GM19240 (cell line): ENCODE data around the gene RPS16.

Experiments used
- DNase-seq: peaks from one replicate; pipeline ENCODE4 v3.0.0; 2011; ENCODE audit warnings: low spot score; ENCODE audit not compliant: insufficient read length

Gene RPS16

DNA sequence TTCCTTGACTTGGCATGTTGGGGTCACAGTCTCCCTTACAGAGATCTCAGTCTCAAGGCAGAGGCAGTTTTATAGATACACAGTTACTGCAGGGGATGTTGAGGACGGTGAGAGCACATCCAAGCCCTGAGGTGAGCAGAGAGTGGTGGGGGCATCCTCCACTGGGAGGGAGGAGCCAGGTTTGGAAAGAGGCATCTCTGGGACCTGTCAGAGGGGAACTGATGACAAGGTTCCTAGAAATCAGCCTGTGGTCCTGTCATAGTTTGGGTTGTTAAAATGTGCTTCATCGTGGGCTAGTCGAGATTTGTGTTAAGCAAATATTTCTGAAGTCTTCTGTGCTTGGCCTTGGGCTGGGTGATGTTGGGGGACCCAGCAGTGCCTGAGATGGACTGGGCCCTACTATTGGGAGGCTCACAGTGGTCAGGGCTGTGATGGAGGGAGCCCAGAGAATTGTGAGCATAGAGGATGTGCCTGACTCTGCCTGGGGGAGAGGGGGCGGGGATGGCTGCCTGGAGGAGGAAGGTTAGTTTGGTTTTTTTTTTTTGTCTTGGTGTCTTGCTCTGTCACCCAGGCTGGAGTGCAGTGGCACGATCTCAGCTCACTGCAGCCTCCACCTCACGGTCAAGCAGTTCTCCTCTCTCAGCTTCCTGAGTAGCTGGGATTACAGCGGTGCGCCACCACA, 13.5 kb upstream of the RPS16 start:
- no peak for DNase-seq

DNA sequence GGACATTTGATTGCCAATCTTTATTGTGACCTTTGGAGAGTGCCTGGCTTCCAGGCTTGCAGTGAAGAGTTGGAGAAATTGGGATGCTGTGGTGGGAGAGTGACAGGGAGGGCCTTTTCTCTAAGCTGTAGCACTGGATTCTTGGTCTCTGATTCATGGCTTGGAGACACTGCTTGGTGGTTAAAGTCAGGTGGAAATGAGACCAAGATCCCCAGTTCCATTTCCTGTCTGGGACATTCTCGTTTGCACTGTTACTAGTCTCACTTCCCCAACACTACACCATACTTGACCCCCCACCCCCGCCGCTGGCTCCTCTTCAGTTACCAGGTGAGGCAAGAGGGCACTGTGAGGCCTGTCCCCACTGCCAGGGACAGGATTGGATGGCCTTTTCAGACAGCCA, 12.5 kb upstream of the RPS16 start:
- peak; percentile 32 for DNase-seq

DNA sequence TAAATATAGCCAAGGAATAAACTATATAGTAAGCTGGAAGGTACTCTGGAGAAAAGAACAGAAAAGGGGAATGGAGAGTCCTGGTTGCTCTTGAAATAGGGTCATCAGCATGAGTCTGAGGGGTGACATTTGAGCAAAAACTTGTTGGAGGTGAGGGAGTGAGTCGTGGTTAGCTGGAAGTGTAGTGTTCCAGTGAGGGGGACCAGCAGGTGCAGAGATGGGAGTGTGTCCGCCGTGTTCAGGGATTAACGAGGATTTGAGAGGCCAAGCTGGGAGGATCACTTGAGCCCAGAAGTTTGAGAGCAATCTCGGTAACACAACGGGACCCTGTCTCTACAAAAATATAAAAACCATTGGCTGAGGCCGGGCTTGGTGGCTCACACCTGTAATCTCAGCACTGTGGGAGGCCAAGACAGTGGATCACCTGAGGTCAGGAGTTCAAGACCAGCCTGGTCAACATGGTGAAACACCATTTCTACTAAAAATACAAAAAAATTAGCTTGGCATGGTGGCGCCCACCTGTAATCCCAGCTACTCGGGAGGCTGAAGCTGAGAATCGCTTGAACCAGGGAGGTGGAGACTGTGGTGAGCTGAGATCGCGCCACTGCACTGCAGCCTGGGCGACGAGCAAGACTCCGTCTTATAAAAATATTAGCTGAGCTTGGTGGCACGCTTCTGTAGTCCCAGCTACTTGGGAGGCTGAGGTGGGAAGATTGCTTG, 10.8 kb upstream of the RPS16 start:
- no peak for DNase-seq

DNA sequence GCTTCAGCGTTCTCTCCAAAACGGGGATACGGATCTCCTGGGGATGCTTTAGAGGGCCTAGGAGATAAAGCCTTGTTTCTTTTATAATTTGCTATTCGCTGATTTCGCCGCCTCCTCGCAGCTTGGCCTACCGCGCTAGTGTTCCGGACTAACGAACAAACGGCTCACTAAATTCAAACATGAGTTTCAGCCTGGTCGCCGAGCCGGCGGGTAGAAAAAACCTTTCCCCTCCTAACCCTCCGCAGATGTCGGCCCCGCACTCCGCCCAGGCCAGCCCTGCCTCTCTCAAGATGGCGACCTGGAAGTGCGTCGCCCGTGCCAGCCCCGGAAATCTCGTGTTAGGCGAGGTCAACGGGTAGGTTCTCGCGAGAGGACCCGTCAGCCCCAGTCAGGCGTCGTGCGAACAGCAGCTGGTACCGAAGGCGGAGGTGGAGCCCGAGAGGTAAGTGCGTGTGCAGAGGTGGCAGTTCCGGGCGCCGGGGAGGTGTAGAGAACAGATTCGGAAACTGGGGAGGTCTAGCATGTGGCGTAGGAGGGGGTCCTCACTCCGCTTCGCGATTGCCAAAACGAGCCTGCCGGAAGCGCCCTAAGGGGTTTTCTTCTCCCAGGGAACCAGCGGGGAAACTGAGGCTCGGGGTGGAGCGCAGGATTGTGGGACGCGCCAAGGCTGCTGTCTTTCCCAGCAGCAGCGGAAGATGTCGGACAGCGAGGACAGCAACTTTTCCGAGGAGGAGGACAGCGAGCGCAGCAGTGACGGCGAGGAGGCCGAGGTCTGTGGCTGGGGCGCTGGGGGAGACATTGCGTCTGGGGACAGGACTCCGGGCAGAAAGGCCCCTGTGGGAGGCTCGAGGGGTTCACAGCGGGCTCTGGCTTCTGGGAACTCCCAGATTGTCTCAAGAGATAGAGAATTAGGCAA, 9.7 kb upstream of the RPS16 start, which contains the start of gene SUPT5H:
Gene SUPT5H (plus strand): TSS at position 387 of the 916 bp plus-strand sequence. CDS start 309 bp downstream, at position 696.
- DNase-seq, result peak; percentile 98

DNA sequence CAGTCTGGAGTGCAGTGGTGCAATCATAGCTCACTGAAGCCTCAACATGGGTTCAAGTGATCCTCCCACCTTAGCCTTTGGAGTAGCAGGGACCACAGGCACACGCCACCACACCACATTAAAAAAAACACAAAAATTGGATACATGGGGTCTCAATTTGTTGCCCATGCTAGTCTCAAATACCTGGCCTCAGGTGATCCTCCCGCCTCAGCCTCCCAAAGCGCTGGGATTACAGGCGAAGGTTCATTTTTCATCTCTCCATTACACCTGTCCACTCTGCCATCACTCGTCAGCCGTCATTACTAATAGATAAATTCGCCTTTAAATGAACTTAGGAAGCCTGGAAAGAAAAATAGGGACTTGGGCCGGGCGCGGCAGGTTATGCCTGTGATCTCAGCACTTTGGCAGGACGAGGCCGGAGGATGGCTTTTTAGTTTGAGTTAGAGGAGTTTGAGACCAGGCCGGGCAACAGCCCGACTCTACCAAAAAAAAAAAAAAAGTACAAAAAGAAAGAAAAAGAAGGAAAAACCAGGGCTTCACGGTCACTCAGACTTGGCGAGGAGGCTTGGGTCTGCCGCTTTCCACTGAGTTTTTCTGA, 8.9 kb upstream of the RPS16 start:
- DNase-seq, result no peak

DNA sequence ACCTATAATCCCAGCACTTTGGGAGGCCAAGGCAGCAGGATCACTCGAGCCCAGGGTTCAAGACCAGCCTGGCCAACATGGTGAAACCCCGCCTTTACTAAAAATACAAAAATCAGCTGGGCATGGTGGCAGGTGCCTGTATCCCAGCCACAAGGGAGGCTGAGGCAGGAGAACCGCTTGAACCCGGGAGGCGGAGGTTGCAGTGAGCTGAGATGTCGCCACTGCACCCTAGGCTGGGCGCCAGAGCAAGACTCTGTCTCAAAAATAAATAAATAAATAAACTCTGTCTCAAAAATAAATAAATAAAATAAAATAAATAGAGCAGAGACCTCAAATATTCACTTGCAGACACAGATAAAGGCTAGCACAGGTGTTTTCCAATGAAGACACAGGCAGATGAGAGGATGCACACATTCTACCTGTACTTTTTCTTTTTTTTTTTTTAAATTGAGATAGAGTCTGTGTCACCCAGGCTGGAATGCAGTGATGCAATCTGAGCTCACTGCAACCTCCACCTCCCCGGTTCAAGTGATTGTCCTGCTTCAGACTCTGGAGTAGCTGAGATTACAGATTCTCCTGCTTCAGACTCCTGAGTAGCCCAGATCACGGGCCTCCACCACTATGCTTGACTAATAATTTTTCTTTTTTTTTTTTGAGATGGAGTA, 2.7 kb upstream of the RPS16 start:
- no peak for DNase-seq

DNA sequence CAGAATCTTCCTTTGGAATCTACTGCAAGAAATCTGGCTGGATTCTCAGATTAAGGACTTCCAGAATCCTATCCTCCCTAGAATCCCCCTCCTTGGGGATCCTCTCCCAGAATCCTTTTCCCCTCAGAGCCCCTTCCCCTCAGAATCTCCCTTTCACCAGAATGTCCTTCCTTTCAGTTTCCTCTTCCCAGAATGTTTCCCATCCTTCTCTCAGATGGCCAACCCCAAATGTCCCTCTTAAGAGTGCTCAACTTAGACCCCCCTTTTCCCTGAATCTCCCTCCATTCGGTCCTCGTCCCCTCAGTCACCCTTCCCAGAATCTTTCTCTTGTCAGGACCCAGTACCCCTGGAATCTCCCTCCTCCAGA, 584 bp upstream of the RPS16 start:
- DNase-seq, result no peak

DNA sequence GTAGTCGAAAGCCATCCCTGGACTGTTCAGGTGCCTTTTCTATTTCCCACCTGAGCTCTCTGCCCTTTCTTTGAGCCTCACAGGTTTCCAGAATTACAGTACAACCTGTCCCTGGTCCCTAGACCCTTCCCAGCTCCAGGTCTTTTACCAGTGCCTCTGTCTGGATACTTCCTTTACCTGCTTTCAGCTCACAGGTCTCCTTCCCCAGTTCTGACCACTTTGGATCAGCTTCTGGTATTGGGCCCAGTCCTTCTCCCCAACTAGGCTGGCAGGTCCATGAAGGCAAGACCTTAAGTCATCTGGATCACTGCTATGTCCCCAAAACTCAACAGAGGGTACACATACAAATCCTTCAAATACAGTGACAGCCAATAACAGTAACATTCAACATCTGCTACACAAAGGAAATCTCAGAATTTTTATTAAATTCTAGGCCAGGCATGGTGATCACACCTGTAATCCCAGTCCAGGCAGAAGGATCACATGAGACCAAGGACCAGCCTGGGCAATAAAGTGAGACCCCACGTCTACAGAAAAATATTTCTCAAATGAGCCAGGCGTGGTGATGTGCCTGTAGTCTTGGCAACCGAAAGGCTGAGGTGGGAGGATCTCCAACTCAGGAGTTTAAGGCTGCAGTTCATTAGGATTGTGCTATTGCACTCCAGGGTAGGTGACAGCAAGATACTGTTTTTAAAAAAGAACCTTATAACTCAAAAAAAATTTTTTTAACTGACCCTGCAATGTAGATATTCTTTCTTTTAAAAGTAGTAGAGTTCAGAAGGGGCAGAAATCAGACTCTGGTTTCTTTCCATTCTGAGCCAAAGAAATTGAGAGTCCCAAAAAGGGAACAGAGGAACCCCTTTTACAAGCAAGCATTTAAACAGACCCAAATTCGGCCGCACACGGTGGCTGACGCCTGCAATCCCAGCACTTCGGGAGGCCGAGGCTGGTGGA, 1.3 kb downstream of the RPS16 start:
- DNase-seq, result no peak

DNA sequence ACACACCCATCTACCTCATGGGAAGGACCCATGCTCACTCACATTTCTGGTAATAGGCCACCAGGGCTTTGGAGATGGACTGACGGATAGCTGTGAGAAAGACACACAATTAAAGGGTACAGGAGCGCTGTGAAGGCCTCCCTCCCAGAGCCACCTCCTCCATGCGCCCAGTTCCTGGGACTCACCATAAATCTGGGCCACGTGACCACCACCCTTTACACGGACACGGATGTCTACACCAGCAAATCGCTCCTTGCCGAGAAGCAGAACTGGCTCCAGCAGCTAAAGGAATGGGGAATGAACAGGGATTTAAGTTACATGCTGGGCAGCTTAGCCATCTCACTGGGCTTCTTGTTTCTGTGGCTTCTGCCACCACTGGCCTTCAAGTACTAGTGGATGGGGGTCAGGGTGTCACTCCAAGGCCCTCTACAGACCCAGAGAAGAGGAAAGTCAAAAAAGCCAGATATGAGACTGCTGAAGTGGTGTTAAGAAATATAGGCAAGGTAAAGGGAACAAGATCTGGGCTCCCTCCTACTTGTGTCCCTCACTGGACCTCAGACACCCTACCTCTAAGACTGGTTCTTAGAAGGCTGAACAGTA, 2.2 kb downstream of the RPS16 start:
- DNase-seq, result no peak

DNA sequence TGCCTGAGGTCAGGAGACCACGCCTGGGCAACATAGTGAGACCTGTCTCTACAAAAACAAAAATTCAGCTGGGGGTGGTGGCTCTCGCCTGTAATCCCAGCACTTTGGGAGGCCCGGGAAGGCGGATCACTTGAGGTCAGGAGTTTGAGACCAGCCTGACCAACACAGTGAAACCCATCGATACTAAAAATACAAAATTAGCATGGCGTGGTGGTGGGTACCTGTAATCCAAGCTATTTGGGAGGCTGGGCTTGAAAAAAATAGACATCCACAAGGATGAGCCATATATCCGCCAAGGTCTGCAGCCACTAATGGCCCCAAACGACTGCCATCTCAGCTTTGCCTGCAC, 3.1 kb downstream of the RPS16 start:
- no peak for DNase-seq

DNA sequence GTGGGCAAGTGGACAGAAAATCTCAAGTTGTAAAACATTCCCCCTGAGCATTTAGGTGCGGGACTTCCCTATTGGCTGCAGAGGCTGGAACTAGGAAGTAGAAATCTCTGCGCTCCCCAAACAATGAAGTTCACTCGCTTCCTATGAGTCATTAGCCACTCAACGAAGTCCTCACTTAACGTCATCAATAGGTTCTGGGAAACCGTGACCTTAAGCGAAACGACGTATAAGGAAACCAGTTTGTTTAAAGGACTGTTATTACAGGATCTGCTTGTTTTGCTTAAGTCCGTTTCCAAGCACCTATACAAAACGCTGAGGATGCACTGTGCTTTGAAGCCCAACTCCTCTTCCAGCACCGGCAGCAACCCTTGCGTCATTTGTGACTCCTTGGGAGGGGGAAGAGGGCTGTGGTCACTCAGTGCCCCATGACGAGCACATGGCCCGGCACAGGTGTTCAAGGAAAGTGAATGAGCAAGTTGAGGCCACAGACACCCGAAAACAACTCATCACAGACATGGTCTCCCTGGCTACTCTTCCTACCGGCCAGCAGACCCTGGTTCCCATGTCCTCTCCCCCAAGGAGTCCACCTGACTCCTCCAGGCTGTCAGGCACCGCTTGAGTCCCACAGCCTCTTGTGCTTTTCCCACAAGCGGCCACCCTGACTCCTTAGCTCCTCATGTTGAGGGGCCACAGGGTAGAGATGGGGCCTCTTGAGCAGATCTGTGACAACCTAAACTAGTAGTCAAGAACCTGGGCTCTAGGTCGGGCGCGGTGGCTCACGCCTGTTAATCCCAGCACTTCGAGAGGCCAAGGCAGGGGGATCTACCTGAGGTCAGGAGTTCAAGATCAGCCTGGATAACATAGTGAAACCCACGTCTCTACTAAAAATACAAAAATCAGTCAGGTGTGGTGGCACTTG, 4.8 kb downstream of the RPS16 start:
- peak; percentile 61 for DNase-seq

DNA sequence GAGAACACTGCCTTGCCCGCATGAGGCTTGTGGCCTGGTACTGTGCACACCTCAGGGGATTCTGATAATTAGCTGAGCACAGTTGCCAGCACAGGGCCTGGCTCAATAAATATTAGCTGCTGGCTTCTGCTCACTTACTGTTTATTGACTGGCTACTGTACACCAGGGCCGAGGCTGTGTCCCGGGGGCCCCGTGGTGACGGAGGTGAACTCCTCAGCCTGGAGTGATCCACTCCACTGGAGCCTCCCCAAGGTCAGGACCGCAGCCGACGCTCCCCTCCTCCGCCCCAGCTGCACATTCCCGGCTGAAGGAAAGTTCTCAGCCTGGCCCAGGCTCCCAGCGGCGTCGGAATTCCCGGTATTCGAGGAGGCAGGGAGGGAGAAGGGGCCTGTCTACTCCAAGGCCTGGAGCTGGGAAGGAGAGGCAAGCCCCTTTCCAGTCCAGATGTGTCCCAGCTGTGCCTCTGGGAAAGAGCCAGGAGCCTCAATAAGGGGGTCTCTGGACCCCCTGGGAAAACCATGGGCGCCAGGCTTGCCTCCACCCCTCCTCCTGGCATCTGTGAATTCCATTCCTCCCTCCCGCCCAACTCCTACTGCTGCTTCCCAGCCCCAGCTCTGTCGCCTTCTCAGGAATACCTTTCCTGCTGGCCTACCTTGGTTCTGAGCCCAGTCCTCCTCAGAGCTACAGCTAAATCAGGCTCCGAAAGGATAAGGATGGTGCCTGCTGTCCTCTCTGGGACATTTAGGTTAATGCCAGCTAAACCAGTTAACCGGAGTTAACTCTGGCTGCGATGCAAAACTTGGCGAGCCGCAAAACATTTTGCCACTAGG, 7.3 kb downstream of the RPS16 start:
- no peak for DNase-seq

DNA sequence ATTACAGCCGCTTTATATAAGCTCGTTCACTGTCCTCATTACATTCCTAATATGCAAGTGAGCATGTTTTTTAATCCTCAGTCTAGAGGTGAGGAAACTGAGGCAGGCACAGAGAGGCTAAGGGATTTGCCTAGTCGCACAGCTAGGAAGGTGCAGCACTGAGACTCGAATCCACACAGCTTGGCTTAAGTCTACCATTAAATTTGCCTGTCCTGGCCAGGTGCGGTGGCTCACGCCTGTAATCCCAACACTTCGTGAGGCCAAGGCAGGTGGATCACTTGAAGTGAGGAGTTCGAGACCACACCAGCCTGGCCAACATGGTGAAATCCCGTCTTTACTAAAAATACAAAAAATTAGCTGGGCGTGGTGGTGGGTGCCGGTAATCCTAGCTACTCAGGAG, 8.0 kb downstream of the RPS16 start:
- no peak for DNase-seq

DNA sequence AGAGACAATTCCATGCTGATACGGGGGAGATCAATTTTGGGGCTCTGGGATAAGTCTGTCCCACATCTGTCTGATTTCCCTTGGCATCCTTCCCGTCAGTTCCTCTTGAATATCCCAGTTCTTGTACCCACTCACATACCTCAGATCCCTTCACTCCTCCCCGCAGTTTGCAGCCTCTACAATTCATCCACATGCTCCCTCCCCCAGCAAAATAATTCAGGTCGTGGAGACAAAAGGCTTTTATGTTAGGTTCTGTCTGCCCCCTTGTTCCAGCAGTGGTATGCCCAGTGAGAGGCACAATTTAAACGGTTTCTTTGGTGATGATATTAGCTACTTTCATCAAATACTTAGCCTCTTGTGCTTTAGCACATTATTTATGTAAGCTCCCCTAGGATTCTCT, 9.6 kb downstream of the RPS16 start:
- DNase-seq, result no peak

DNA sequence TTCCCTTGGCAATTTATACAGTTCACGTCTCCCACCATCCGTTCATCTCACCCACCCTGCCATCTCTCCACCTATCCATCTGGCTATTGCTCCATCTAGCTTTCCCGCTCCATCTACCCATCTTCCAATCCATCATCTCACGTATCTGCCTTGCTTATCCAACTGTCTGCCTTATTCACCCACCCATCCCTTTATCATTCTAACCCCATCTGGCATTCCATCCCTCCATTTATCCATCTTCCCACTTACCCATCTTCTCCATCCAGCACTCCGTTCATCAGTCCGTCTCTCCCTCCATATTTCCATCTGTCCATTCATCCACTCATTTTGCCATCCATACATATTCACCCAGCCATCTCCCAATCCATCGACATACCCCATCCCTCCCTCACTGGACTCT, 10.0 kb downstream of the RPS16 start:
- DNase-seq, result no peak

DNA sequence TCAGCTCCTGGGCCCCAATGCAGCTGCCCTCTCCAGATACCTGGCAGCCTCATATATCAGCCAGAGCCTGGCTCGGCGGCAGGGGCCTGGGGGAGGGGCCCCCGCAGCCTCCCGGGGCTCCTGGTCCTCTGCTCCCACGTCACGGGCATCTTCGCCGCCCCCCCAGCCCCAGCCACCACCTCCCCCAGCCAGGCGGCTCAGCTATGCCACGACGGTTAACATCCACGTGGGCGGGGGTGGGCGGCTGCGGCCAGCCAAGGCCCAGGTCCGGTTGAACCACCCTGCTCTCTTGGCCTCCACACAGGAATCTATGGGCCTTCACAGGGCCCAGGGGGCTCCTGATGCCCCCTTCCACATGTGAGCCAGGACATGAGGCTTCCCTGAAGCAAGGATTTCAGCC, 10.8 kb downstream of the RPS16 start:
- no peak for DNase-seq

DNA sequence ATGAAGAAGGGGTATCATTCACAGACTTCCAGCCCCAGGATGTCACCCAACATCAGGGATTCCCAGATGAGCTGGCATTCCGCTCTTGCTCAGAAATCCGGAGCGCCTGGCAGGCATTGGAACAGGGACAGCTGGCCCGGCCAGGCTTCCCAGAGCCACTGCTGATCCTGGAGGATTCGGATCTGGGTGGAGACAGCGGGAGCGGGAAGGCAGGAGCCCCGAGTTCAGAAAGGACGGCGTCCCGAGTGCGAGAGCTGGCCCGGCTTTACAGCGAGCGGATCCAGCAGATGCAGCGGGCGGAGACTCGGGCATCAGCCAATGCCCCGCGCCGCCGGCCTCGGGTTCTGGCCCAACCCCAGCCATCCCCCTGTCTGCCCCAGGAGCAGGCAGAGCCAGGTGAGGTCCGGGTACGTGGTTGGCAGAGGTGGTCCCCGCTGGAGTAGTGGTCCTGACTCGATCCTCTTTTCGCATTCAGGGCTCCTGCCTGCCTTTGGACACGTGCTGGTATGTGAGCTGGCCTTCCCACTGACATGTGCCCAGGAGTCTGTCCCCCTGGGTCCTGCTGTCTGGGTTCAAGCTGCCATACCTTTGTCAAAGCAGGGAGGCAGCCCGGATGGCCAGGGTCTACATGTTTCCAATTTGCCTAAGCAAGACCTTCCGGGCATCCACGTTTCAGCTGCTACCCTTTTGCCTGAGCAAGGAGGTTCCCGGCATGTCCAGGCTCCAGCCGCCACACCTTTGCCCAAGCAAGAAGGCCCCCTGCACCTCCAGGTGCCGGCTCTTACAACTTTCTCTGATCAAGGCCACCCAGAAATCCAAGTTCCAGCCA, 12.3 kb downstream of the RPS16 start:
- no peak for DNase-seq
